BLaER1 (cell line): ENCODE results near the gene GNL1.
"Not testable (repeated sequence)": the region's sequence is repeated elsewhere in the genome, so short reads cannot be mapped to it uniquely, and the experiment has no call there.

Source experiments
- H3K27ac ChIP-seq: shearing (Covaris generic); formaldehyde crosslinking; 2 replicates; pipeline ENCODE4 v1.8.1; 2022
- H3K27me3 ChIP-seq: shearing (Covaris generic); formaldehyde crosslinking; 2 replicates; pipeline ENCODE4 v1.8.1; 2022
- H3K36me3 ChIP-seq: shearing (Covaris generic); formaldehyde crosslinking; 2 replicates; pipeline ENCODE4 v1.8.1; 2022
- H3K4me1 ChIP-seq: shearing (Covaris generic); formaldehyde crosslinking; 2 replicates; pipeline ENCODE4 v1.8.1; 2022
- H3K4me2 ChIP-seq: shearing (Covaris generic); formaldehyde crosslinking; 2 replicates; pipeline ENCODE4 v1.8.1; 2022
- H3K4me3 ChIP-seq: shearing (Covaris generic); formaldehyde crosslinking; 2 replicates; pipeline ENCODE4 v1.8.1; 2022
- H3K9ac ChIP-seq: shearing (Covaris generic); formaldehyde crosslinking; 2 replicates; pipeline ENCODE4 v1.8.1; 2022
- H3K9me3 ChIP-seq: shearing (Covaris generic); formaldehyde crosslinking; 2 replicates; pipeline ENCODE4 v1.8.1; 2022
- H4K20me1 ChIP-seq: shearing (Covaris generic); formaldehyde crosslinking; 2 replicates; pipeline ENCODE4 v1.8.1; 2022
- Cebpa-rat ChIP-seq: shearing (Covaris generic); IDR thresholded peaks from 2 replicates; pipeline ENCODE4 v1.8.1; 2022

The GNL1 gene

GRCh38 chr6:30556066-30556905, at the start of gene GNL1:
Gene GNL1, minus strand, starts transcription at chr6:30556489. Its CDS starts 286 bp downstream, at chr6:30556203.
- Histone ChIP-seq H3K4me1 (peaks cover 38% of the 10 kb centered on the region), H4K20me1 (peaks cover 46% of the 10 kb centered on the region; the same call in 1 of the 2 replicates), H3K36me3 (peaks cover 43% of the 10 kb centered on the region), H3K27ac (peak within 1 kb of the TSS; percentile 95), H3K4me3 (peak within 1 kb of the TSS; percentile 85), H3K27me3 (no peaks in the 10 kb centered on the region), H3K9me3 (no peaks in the 10 kb centered on the region), H3K4me2 (peak within 1 kb of the TSS; percentile 90), H3K9ac (peak within 1 kb of the TSS; percentile 90)
- TF ChIP-seq Cebpa-rat, result no peak

- Histone ChIP-seq H3K27me3 (no peaks in the 10 kb centered on the region), H3K9ac (peak overlapping the region; percentile 57), H3K27ac (peak overlapping the region; percentile 76), H3K36me3 (peaks cover 94% of the 10 kb centered on the region), H3K4me2 (peak overlapping the region; percentile 93), H3K4me3 (peak overlapping the region; percentile 47), H3K9me3 (no peaks in the 10 kb centered on the region), H4K20me1 (peaks cover 69% of the 10 kb centered on the region), H3K4me1 (peaks cover 96% of the 10 kb centered on the region)
- no peak for TF ChIP-seq Cebpa-rat
These were observed 47.7 kb upstream of the GNL1 start for GRCh38 chr6:30603961-30604360.

- Histone ChIP-seq H3K27me3 (no peaks in the 10 kb centered on the region), H3K27ac (peak overlapping the region; percentile 76), H3K4me3 (peak overlapping the region; percentile 47), H3K4me2 (peak overlapping the region; percentile 93), H4K20me1 (peaks cover 52% of the 10 kb centered on the region), H3K9me3 (no peaks in the 10 kb centered on the region), H3K4me1 (peaks cover 86% of the 10 kb centered on the region), H3K36me3 (peaks cover 92% of the 10 kb centered on the region), H3K9ac (peak overlapping the region; percentile 66; the same call in 1 of the 2 replicates)
- TF ChIP-seq Cebpa-rat, result no peak
These were observed 45.7 kb upstream of the GNL1 start for GRCh38 chr6:30601815-30602641.

- Histone ChIP-seq H3K27me3 (no peaks in the 10 kb centered on the region), H3K9me3 (no peaks in the 10 kb centered on the region), H3K27ac (peak overlapping the region; percentile 76), H3K9ac (peak overlapping the region; percentile 66), H3K4me3 (peak overlapping the region; percentile 47; the same call in 1 of the 2 replicates), H4K20me1 (peaks cover 49% of the 10 kb centered on the region), H3K4me1 (peaks cover 80% of the 10 kb centered on the region), H3K36me3 (peaks cover 96% of the 10 kb centered on the region), H3K4me2 (peak overlapping the region; percentile 93)
- TF ChIP-seq Cebpa-rat, result no peak
These were observed 45.1 kb upstream of the GNL1 start for GRCh38 chr6:30601436-30601814.

- peaks cover 40% of the 10 kb centered on the region for H4K20me1 ChIP-seq
- no peaks in the 10 kb centered on the region for H3K27me3 ChIP-seq
- peak overlapping the region; percentile 93 for H3K4me2 ChIP-seq
- peaks cover 90% of the 10 kb centered on the region for H3K36me3 ChIP-seq
- H3K9ac ChIP-seq, result peak overlapping the region; percentile 66
- no peaks in the 10 kb centered on the region for H3K9me3 ChIP-seq
- H3K4me3 ChIP-seq, result no peak overlapping the region
- TF ChIP-seq Cebpa-rat, result no peak
- peaks cover 70% of the 10 kb centered on the region for H3K4me1 ChIP-seq
- peak overlapping the region; percentile 76 for H3K27ac ChIP-seq
These were observed 44.2 kb upstream of the GNL1 start for GRCh38 chr6:30600451-30600961.

- no peak for TF ChIP-seq Cebpa-rat
- Histone ChIP-seq H3K4me3 (no peak overlapping the region), H3K36me3 (peaks cover 90% of the 10 kb centered on the region), H3K27me3 (no peaks in the 10 kb centered on the region), H3K9ac (no peak overlapping the region; the same call in 1 of the 2 replicates), H3K4me2 (peak overlapping the region; percentile 93; the same call in 1 of the 2 replicates), H3K4me1 (peaks cover 63% of the 10 kb centered on the region), H4K20me1 (peaks cover 40% of the 10 kb centered on the region), H3K9me3 (no peaks in the 10 kb centered on the region), H3K27ac (peak overlapping the region; percentile 76)
These were observed 43.5 kb upstream of the GNL1 start for GRCh38 chr6:30599625-30600324.

- Histone ChIP-seq H3K27me3 (no peaks in the 10 kb centered on the region), H3K27ac (peak overlapping the region; percentile 76), H4K20me1 (peaks cover 45% of the 10 kb centered on the region), H3K36me3 (peaks cover 90% of the 10 kb centered on the region), H3K4me3 (no peak overlapping the region), H3K4me1 (peaks cover 56% of the 10 kb centered on the region), H3K4me2 (no peak overlapping the region), H3K9ac (no peak overlapping the region), H3K9me3 (no peaks in the 10 kb centered on the region)
- TF ChIP-seq Cebpa-rat, result no peak
These were observed 42.8 kb upstream of the GNL1 start for GRCh38 chr6:30598912-30599624.

GRCh38 chr6:30597315-30598144, 41.2 kb upstream of the GNL1 start:
- peaks cover 41% of the 10 kb centered on the region for H3K4me1 ChIP-seq
- not testable (repeated sequence) for H3K9me3 ChIP-seq, H3K4me2 ChIP-seq, H3K4me3 ChIP-seq, H3K9ac ChIP-seq, H3K27me3 ChIP-seq, H3K27ac ChIP-seq
- H4K20me1 ChIP-seq, result peaks cover 46% of the 10 kb centered on the region
- H3K36me3 ChIP-seq, result peaks cover 90% of the 10 kb centered on the region
